GM21529 (cell line): ENCODE measurements around the gene KBTBD13.

ENCODE experiments used
- ATAC-seq: cut with Tn5 transposase; IDR thresholded peaks from one replicate; pipeline ENCODE4 v1.9.1; 2021; ENCODE audit not compliant: unreplicated experiment

Gene KBTBD13

GRCh38 chr15:65105038-65105437, 28.5 kb downstream of the KBTBD13 start:
- no peak for ATAC-seq

- no peak for ATAC-seq
Measured at GRCh38 chr15:65106011-65106590, 29.6 kb downstream of the KBTBD13 start.

- ATAC-seq, result no peak
Measured at GRCh38 chr15:65110676-65111292, 34.2 kb downstream of the KBTBD13 start.

- ATAC-seq, result no peak
Measured at GRCh38 chr15:65115086-65115485, 38.5 kb downstream of the KBTBD13 start, which contains the start of gene UBAP1L. TSS of gene UBAP1L (minus strand) at chr15:65115200. CDS start at chr15:65106215, 8,985 bp downstream.

GRCh38 chr15:65115542-65115941, 39.0 kb downstream of the KBTBD13 start:
- ATAC-seq, result no peak
